GM19099 (cell line): ENCODE data around the gene RUNX2.

Experiments used
- POLR2A ChIP-seq: IDR thresholded peaks from 3 replicates; pipeline ENCODE4 v1.6.1; 2011; ENCODE audit warnings: low read depth; ENCODE audit not compliant: insufficient read length; ENCODE audit errors: extremely low read depth

The RUNX2 gene

GRCh38 chr6:45640811-45641210 is 312.7 kb downstream of the RUNX2 start:
- TF ChIP-seq POLR2A = no peak

- TF ChIP-seq POLR2A = no peak
These were observed 314.4 kb downstream of the RUNX2 start for GRCh38 chr6:45642331-45643125.

- TF ChIP-seq POLR2A = no peak
These were observed 315.0 kb downstream of the RUNX2 start for GRCh38 chr6:45643126-45643525.

GRCh38 chr6:45644720-45645119 is 316.6 kb downstream of the RUNX2 start:
- no peak for TF ChIP-seq POLR2A

GRCh38 chr6:45645302-45645701 is 317.2 kb downstream of the RUNX2 start:
- no peak for TF ChIP-seq POLR2A

GRCh38 chr6:45647341-45648261 is 319.5 kb downstream of the RUNX2 start:
- no peak for TF ChIP-seq POLR2A

GRCh38 chr6:45648262-45648620 is 320.1 kb downstream of the RUNX2 start:
- TF ChIP-seq POLR2A = no peak

- no peak for TF ChIP-seq POLR2A
These were observed 322.5 kb downstream of the RUNX2 start for GRCh38 chr6:45650524-45651135.

GRCh38 chr6:45651301-45651700 is 323.2 kb downstream of the RUNX2 start:
- no peak for TF ChIP-seq POLR2A

GRCh38 chr6:45652416-45652815 is 324.3 kb downstream of the RUNX2 start:
- TF ChIP-seq POLR2A = no peak

GRCh38 chr6:45653117-45653883 is 325.2 kb downstream of the RUNX2 start:
- no peak for TF ChIP-seq POLR2A

- TF ChIP-seq POLR2A = no peak
These were observed 326.5 kb downstream of the RUNX2 start for GRCh38 chr6:45654673-45655072.

GRCh38 chr6:45655745-45656476 is 327.8 kb downstream of the RUNX2 start:
- no peak for TF ChIP-seq POLR2A

GRCh38 chr6:45657226-45657625 is 329.1 kb downstream of the RUNX2 start:
- TF ChIP-seq POLR2A = no peak
